HepG2 (cell line): ENCODE measurements around the gene KIF26B. TPM values are rescaled to one million over a fixed set of nuclear protein-coding genes. Genes with fewer than 3 reads are reported as not detected.

Source experiments
- ATAC-seq: fragments of 200-7000 bp; cut with Tn5 transposase; 3 replicates; pipeline ENCODE4 v1.9.1; 2020; ENCODE audit warnings: mild to moderate bottlenecking, moderate library complexity
- BruUV-seq: library from RNA; stranded (reverse); fragments of 400-500 nt; replicated peaks from 2 replicates; lab custom pipeline; 2021; lab: Mats Ljungman, UMichigan
- CTCF ChIA-PET: fragments of 300-600 bp; formaldehyde crosslinking; extraction: SDS; loops from one replicate; lab custom pipeline; 2021; ENCODE audit warnings: low total read pairs, inconsistent platforms, low intra/inter-chr PET ratio; lab: Yijun Ruan, JAX
- POLR2A ChIA-PET: fragments of 350-600 bp; sonication (Branson Sonifier 250); formaldehyde crosslinking; loops from one replicate; lab custom pipeline; 2020; ENCODE audit warnings: antibody characterized with exemption, inconsistent platforms; lab: Yijun Ruan, JAX
- DNase-seq: peaks from one replicate; pipeline ENCODE4 v3.0.0-alpha.2; 2015; ENCODE audit warnings: low spot score
- FAIRE-seq: peaks from 3 replicates; lab custom pipeline; 2011; peaks lifted over from hg19 to GRCh38; lab: Jason Lieb, UNC
- H2AFZ ChIP-seq: one replicate; pipeline ENCODE4 v1.6.1; 2011; ENCODE audit warnings: low read length, inconsistent platforms
- H3K27ac ChIP-seq: fragments of 300-600 bp; 3 replicates; pipeline ENCODE4 v1.8.0; 2011; ENCODE audit warnings: mixed run types, mild to moderate bottlenecking, mixed read lengths, low read length, inconsistent platforms; ENCODE audit not compliant: insufficient read depth; ENCODE audit errors: extremely low read length
- H3K27me3 ChIP-seq, 2 experiments: fragments of 200-600 bp in 1 of 2; 2 replicates in 1 of 2; 3 replicates in 1 of 2; pipeline versions ENCODE4 v1.6.0 to v1.8.0; 2011; ENCODE audit warnings: low read length in 2 of 2, mild to moderate bottlenecking in 2 of 2, moderate library complexity in 2 of 2, inconsistent platforms in 1 of 2; ENCODE audit not compliant: insufficient read depth in 2 of 2, control insufficient read depth in 1 of 2
- H3K36me3 ChIP-seq, 2 experiments: fragments of 200-600 bp in 1 of 2; replicated peaks in 1 of 2; 2 replicates in 1 of 2; 3 replicates in 1 of 2; pipeline versions ENCODE4 v1.5.1 to v1.8.0; 2011; ENCODE audit warnings: low read length in 2 of 2, inconsistent platforms in 1 of 2; ENCODE audit not compliant: insufficient read depth in 2 of 2, control insufficient read depth in 1 of 2
- H3K4me1 ChIP-seq: 2 replicates; pipeline ENCODE4 v1.5.1; 2012; ENCODE audit warnings: low read length, inconsistent platforms; ENCODE audit not compliant: insufficient read depth
- H3K4me2 ChIP-seq: 2 replicates; pipeline ENCODE4 v1.6.0; 2011; ENCODE audit warnings: low read depth, low read length, inconsistent platforms
- H3K4me3 ChIP-seq, 3 experiments: fragments of 200-600 bp in 1 of 3; sonication (generic), shearing (Covaris generic) in 1 of 3; replicated peaks in 1 of 3; 2 replicates each; pipeline ENCODE4 v1.5.1; 2011 to 2016; ENCODE audit warnings: low read length in 3 of 3, inconsistent platforms in 2 of 3, low read depth in 2 of 3, mild to moderate bottlenecking in 2 of 3, control low read depth in 1 of 3, mixed read lengths in 1 of 3; ENCODE audit not compliant: insufficient read depth in 1 of 3
- H3K79me2 ChIP-seq: one replicate; pipeline ENCODE4 v1.6.1; 2011; ENCODE audit warnings: low read length, inconsistent platforms; ENCODE audit not compliant: insufficient read depth
- H3K9ac ChIP-seq: 2 replicates; pipeline ENCODE4 v1.6.0; 2011; ENCODE audit warnings: mild to moderate bottlenecking, low read depth, low read length, inconsistent platforms; ENCODE audit not compliant: insufficient read depth
- H3K9me3 ChIP-seq: 2 replicates; pipeline ENCODE4 v1.5.1; 2012; ENCODE audit warnings: mild to moderate bottlenecking, low read length
- H4K20me1 ChIP-seq: 2 replicates; pipeline ENCODE4 v1.6.0; 2011; ENCODE audit warnings: inconsistent platforms, mild to moderate bottlenecking, low read length, moderate library complexity; ENCODE audit not compliant: insufficient read depth
- ATF5 ChIP-seq: sonication (generic); formaldehyde crosslinking; IDR thresholded peaks from 2 replicates; pipeline ENCODE4 v1.4.0; 2020; ENCODE audit warnings: mild to moderate bottlenecking, low read depth, missing genetic modification reagents
- FOXO4 ChIP-seq: sonication (generic); formaldehyde crosslinking; conservative IDR thresholded peaks from 2 replicates; pipeline ENCODE4 v1.8.1; 2023; ENCODE audit warnings: missing genetic modification reagents
- ISX ChIP-seq: sonication (generic); formaldehyde crosslinking; conservative IDR thresholded peaks from 2 replicates; pipeline ENCODE4 v1.5.0; 2020; ENCODE audit warnings: missing genetic modification reagents
- TRAFD1 ChIP-seq: sonication (generic); formaldehyde crosslinking; IDR thresholded peaks from 2 replicates; pipeline ENCODE4 v1.5.1; 2020; ENCODE audit warnings: missing genetic modification reagents, mild to moderate bottlenecking, borderline replicate concordance
- ZNF616 ChIP-seq: sonication (generic); formaldehyde crosslinking; IDR thresholded peaks from 2 replicates; pipeline ENCODE4 v1.5.0; 2020; ENCODE audit warnings: low read depth, mild to moderate bottlenecking, missing genetic modification reagents
- ZNF703 ChIP-seq: sonication (generic); formaldehyde crosslinking; IDR thresholded peaks from 2 replicates; pipeline ENCODE4 v1.5.1; 2020; ENCODE audit warnings: missing genetic modification reagents, mild to moderate bottlenecking, moderate library complexity, borderline replicate concordance
- WGBS: methylation state at CpG from one replicate; pipeline ENCODE4 v1.1.6; 2017; ENCODE audit warnings: low lambda C conversion rate; 5-methylcytosine and 5-hydroxymethylcytosine counted together
- in situ Hi-C: cut with HindIII; loops from 2 replicates; pipeline ENCODE4 v1.10.0; 2017; ENCODE audit warnings: low pct_unique_long_range_greater_than_20kb; ENCODE audit not compliant: extremely low pct_ligation_motif_present
- intact Hi-C: fragments of 100-400 bp; cut with micrococcal nuclease; formaldehyde crosslinking; loops from one replicate; pipeline ENCODE4 v1.10.0; 2022; ENCODE audit not compliant: unreplicated experiment
- polyA plus RNA-seq, 8 experiments: library from polyadenylated mRNA; depleted of rRNA in 3 of 8; stranded (reverse) in 7 of 8; unstranded in 1 of 8; fragments of >200 nt; fragmentation: Illumina TruSeq in 4 of 8; extraction: Trizol in 4 of 8; gene quantifications; 2 replicates each; pipeline versions ENCODE4 v1.2.1 to v1.2.3, GENCODE V29; 2011 to 2016; ENCODE audit warnings: low read depth in 4 of 8, missing spikeins in 1 of 8, mixed read lengths in 1 of 8; ENCODE audit not compliant: insufficient read depth in 1 of 8
- total RNA-seq, 5 experiments: library from RNA; depleted of rRNA; stranded (reverse); fragments of >200 nt; fragmentation: Illumina TruSeq; extraction: Trizol; gene quantifications; 2 replicates each; pipeline ENCODE4 v1.2.3, GENCODE V29; 2016; ENCODE audit warnings: low read depth in 1 of 5

The KIF26B gene
- total and polyA plus RNA-seq, 2 of the 13 experiments (the other 11 are each of a cell fraction or from before 2014, with no cell fraction given) = 0.08 to 0.09 TPM

- no peaks in the 10 kb centered on the region for H3K79me2 ChIP-seq
- FAIRE-seq (no peak), DNase-seq (no peak), ATAC-seq (no peak)
- H2AFZ ChIP-seq = no peak overlapping the region
- intact Hi-C loops = no loop called here
- no peak overlapping the region for H3K27ac ChIP-seq
- ChIA-PET POLR2A (no interaction called here), CTCF (no interaction called here)
- no peaks in the 10 kb centered on the region; a peak in 1 of 5 replicates for H3K27me3 ChIP-seq
- peaks cover 8% of the 10 kb centered on the region; the same call in 1 of the 2 replicates for H3K4me1 ChIP-seq
- TF ChIP-seq ZNF616 (no peak), ZNF703 (CRISPR knock-in tag) (no peak), ATF5 (CRISPR knock-in tag) (no peak), FOXO4 (CRISPR knock-in tag) (no peak), ISX (CRISPR knock-in tag) (no peak), TRAFD1 (CRISPR knock-in tag) (no peak)
- no peaks in the 10 kb centered on the region for H4K20me1 ChIP-seq
- no peak overlapping the region for H3K4me3 ChIP-seq
- H3K4me2 ChIP-seq = no peak overlapping the region
- 36% methylated on average over 4 of the region's 4 CpGs for WGBS
- H3K9ac ChIP-seq = no peak overlapping the region
- H3K9me3 ChIP-seq = no peaks in the 10 kb centered on the region
- in situ Hi-C loops = no loop called here
- no TSS peak for BruUV-seq
- no peaks in the 10 kb centered on the region for H3K36me3 ChIP-seq
These were observed 218.3 kb downstream of the KIF26B start for GRCh38 chr1:245373131-245373530.
